HEK293T (cell line): ENCODE data around the gene ADSS2.

ENCODE experiments used
- ARNT ChIP-seq: fragments of 450-650 bp; IDR thresholded peaks from 2 replicates; pipeline ENCODE4 v1.6.1; 2017; ENCODE audit warnings: mild to moderate bottlenecking
- BHLHE40 ChIP-seq: fragments of 450-650 bp; IDR thresholded peaks from 2 replicates; pipeline ENCODE4 v1.6.1; 2016; ENCODE audit warnings: mild to moderate bottlenecking, moderate library complexity, borderline replicate concordance
- ELF4 ChIP-seq: fragments of 450-650 bp; IDR thresholded peaks from 2 replicates; pipeline ENCODE4 v1.6.1; 2017; ENCODE audit warnings: antibody characterized with exemption
- FOXA1 ChIP-seq: fragments of 450-650 bp; IDR thresholded peaks from 2 replicates; pipeline ENCODE4 v1.6.1; 2016; ENCODE audit warnings: mild to moderate bottlenecking
- FOXM1 ChIP-seq: fragments of 450-650 bp; IDR thresholded peaks from 2 replicates; pipeline ENCODE4 v1.6.1; 2017; ENCODE audit warnings: mild to moderate bottlenecking, borderline replicate concordance
- SP1 ChIP-seq: fragments of 450-650 bp; IDR thresholded peaks from 2 replicates; pipeline ENCODE4 v1.6.1; 2017
- TARDBP ChIP-seq: fragments of 450-650 bp; IDR thresholded peaks from 2 replicates; pipeline ENCODE4 v1.6.1; 2016
- ZNF384 ChIP-seq: fragments of 450-650 bp; IDR thresholded peaks from 2 replicates; pipeline ENCODE4 v1.6.1; 2016

GRCh38 chr1:244391761-244392160, 59.9 kb downstream of the ADSS2 start:
- TF ChIP-seq ZNF384, result no peak
- TF ChIP-seq SP1, result no peak
- TF ChIP-seq FOXA1, result no peak
- no peak for TF ChIP-seq ELF4
- TF ChIP-seq FOXM1, result no peak
- no peak for TF ChIP-seq ARNT
- TF ChIP-seq TARDBP, result no peak
- no peak for TF ChIP-seq BHLHE40
